GM21423 (cell line): ENCODE measurements around the gene ARIH2.

Source experiments
- ATAC-seq: cut with Tn5 transposase; IDR thresholded peaks from one replicate; pipeline ENCODE4 v1.9.1; 2021; ENCODE audit warnings: mild to moderate bottlenecking, moderate library complexity; ENCODE audit not compliant: unreplicated experiment

Gene ARIH2

GRCh38 chr3:49034650-49035049 lies 116.0 kb downstream of the ARIH2 start:
- ATAC-seq: no peak

DNA sequence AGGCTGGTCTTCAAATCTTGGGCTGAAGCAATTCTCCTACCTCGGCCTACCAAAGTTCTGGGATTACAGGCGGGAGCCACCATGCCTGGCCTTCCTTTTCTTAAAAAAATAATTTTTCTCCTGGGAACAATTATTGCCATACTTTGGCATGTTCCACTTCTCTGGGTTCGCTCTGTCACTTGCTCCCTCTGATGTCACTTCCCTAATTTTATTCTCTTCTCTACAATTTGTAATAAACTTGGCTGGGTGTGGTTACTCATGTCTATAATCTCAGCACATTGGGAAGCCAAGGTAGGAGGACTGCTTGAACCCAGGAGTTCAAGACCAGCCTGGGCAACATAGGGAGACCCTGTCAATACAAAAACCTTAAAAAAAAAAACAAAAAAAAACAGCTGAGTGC lies 116.6 kb downstream of the ARIH2 start:
- ATAC-seq: no peak
